GM06990 (cell line): Measurements from ENCODE around the gene MYT1.

ENCODE experiments used
- DNase-seq: peaks from one replicate; pipeline ENCODE4 v3.0.0-alpha.2; 2011; ENCODE audit not compliant: insufficient read length; ENCODE audit errors: extremely low read depth
- H3K27me3 ChIP-seq: replicated peaks from 2 replicates; pipeline ENCODE4 v1.6.0; 2011; ENCODE audit warnings: low read length; ENCODE audit not compliant: control insufficient read depth, insufficient read depth
- H3K36me3 ChIP-seq: 2 replicates; pipeline ENCODE4 v1.5.1; 2011; ENCODE audit warnings: low read length; ENCODE audit not compliant: control insufficient read depth, insufficient read depth
- H3K4me3 ChIP-seq: replicated peaks from 2 replicates; pipeline ENCODE4 v1.5.1; 2011; ENCODE audit warnings: low read depth, mild to moderate bottlenecking, control low read depth, low read length
- TF ChIP-seq, protein P1 (sequence below): IDR thresholded peaks from 2 replicates; pipeline ENCODE4 v1.5.1; 2011; ENCODE audit warnings: low read length, control low read depth, mild to moderate bottlenecking, inconsistent platforms; ENCODE audit not compliant: insufficient read depth, poor library complexity, severe bottlenecking

The MYT1 gene

DNA sequence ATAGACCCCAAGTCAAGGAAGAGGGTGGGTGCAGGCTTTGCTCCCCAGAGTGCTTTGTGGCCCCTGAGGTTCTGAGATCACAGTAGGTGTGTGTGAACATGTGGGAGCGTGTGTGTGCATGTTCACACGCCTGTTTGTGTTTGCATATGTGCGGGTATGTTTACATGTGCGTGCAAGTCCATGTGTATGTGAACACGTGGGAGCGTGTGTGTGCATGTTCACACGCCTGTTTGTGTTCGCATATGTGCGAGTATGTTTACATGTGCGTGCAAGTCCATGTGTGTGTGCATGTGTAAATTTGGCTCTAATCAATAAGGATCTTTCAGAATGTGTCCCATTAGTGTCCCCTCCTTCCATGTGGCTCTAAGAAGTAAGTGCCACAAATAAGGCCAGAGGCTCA, 49.9 kb downstream of the MYT1 start:
- H3K4me3 ChIP-seq: no peak overlapping the region
- no peaks in the 10 kb centered on the region for H3K36me3 ChIP-seq
- DNase-seq: no peak
- TF ChIP-seq, protein P1, sequence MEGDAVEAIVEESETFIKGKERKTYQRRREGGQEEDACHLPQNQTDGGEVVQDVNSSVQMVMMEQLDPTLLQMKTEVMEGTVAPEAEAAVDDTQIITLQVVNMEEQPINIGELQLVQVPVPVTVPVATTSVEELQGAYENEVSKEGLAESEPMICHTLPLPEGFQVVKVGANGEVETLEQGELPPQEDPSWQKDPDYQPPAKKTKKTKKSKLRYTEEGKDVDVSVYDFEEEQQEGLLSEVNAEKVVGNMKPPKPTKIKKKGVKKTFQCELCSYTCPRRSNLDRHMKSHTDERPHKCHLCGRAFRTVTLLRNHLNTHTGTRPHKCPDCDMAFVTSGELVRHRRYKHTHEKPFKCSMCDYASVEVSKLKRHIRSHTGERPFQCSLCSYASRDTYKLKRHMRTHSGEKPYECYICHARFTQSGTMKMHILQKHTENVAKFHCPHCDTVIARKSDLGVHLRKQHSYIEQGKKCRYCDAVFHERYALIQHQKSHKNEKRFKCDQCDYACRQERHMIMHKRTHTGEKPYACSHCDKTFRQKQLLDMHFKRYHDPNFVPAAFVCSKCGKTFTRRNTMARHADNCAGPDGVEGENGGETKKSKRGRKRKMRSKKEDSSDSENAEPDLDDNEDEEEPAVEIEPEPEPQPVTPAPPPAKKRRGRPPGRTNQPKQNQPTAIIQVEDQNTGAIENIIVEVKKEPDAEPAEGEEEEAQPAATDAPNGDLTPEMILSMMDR: no peak
- peaks cover 5% of the 10 kb centered on the region for H3K27me3 ChIP-seq

DNA sequence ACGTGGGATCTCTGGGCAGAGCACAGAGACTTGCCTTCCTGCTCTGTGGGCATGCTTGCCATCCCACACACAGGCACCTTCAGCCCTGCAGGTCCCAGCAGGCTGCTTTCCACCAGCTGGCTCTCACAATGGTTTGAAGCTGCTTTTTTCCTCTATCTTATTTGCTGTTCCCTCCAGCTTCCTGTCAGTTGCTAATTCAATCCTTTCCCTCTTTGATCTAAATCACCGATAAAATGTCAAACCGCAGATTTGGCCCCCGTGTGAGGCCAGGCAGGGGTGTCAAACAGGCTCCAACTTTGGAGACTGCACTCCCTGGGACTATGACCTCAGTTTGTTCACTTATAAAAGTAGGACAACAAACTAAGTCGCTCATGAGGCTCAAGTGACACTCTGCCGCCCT, 50.7 kb downstream of the MYT1 start:
- no peaks in the 10 kb centered on the region for H3K36me3 ChIP-seq

DNA sequence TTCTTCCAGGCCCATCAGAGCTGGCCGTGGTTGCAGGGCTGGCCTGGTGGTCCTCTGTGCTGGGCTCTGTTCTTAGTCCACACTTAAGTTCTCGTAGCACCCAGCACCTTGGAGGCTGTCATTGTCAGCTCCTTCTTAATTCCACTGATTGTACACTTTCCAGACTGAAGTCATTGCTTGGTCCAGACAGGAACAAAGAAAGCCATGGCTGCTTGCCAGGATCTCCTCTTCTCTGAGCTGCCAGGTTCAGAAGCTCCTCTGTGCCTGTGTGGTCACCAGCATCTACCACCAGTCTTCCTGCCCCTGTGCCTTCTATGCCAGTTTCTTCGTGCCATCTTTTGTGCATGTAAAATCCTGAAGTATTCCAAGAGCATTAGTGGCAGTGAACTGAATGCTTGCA, 51.8 kb downstream of the MYT1 start:
- H3K4me3 ChIP-seq: no peak overlapping the region
- DNase-seq: no peak
- H3K27me3 ChIP-seq: peaks cover 5% of the 10 kb centered on the region
- no peaks in the 10 kb centered on the region for H3K36me3 ChIP-seq
- TF ChIP-seq, protein P1: no peak

More for the DNA sequence above, 50.7 kb downstream of the MYT1 start:
- Histone ChIP-seq H3K27me3 (peaks cover 5% of the 10 kb centered on the region), H3K4me3 (no peak overlapping the region)
- TF ChIP-seq, protein P1: no peak
- no peak for DNase-seq

DNA sequence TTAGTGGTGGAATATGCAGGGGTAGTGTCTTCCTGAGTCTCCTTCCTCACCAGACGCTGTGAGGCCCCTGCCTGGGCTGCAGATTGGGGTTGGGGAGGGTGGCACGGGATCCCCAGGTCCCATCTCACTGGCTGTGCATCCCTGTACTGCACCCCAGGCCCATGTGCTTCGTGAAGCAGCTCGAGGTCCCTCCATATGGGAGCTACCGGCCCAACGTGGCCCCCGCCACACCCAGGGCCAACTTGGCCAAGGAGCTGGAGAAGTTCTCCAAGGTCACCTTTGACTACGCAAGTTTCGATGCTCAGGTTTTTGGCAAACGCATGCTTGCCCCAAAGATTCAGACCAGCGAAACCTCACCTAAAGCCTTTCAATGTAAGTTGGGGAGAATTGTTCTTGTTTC, 52.7 kb downstream of the MYT1 start:
- H3K27me3 ChIP-seq: peaks cover 5% of the 10 kb centered on the region
- no peak for DNase-seq
- H3K4me3 ChIP-seq: no peak overlapping the region
- TF ChIP-seq, protein P1: no peak
- no peaks in the 10 kb centered on the region for H3K36me3 ChIP-seq

DNA sequence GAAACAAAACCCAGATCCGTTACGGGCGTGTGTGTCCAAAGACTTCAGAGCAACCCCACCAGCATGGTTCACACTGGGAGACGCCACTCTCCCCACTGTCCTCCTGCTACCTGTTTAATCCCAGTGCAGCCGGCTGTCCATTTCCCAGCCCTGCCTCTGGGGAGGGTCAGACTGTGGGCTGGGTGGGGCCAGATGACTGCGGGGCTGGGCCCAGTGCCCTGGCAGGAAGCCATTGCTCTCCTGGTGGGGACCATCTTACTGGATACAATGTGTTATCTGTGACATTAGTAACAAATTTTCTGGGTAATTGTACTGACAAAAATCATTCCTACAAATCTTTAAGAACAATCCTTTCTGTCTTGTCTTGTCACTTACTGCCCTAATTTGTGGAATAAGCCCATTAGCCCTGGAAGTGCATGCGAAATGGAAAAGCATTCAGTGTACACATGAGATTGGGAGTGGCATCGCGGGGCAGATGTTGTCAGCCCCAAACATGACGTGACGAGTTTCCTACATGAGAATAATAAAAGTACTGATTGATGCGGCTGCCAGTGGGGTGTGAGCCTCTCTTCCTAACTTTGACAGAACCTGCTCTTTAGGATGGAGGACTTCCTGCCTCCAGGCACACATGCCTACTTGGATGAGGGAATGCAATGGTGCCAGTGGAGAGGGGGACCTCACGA, 53.4 kb downstream of the MYT1 start:
- TF ChIP-seq, protein P1: no peak
- Histone ChIP-seq H3K36me3 (no peaks in the 10 kb centered on the region), H3K4me3 (no peak overlapping the region), H3K27me3 (peaks cover under 1% of the 10 kb centered on the region; the same call in 1 of the 2 replicates)
- no peak for DNase-seq

DNA sequence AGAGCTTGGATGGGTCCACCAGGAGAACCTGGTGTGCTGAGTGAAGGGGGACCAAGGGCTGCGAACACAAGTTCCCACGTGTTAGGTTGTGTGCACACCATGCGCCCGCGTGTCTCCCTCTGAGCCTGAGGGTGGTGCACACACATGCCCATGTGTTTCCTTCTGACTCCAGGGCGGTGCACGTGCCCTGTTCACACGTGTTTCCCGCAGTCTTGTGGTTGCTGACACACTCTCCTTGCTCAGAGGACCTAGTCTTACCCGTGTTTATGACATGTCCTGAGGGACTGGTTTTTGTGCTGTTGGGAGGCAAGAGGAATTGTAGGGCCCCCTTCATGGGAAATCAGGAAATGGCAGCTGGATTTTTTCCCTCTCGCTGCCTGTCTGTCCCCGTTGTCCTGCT, 55.0 kb downstream of the MYT1 start:
- Histone ChIP-seq H3K27me3 (no peaks in the 10 kb centered on the region; the same call in 1 of the 2 replicates), H3K36me3 (no peaks in the 10 kb centered on the region), H3K4me3 (no peak overlapping the region)
- DNase-seq: no peak
- TF ChIP-seq, protein P1: no peak
